Muscle layer of duodenum (tissue), 2 donors: ENCODE results near the gene TRAFD1.

Experiments used
- H3K27ac ChIP-seq: one replicate; pipeline ENCODE4 v1.7.0; 2013; ENCODE audit warnings: mild to moderate bottlenecking, low read length
- H3K27me3 ChIP-seq: one replicate; pipeline ENCODE4 v1.7.0; 2013; ENCODE audit warnings: low read depth, mild to moderate bottlenecking, control low read depth, low read length
- H3K36me3 ChIP-seq, 2 donors: one replicate each; pipeline ENCODE4 v1.7.0; 2013; ENCODE audit warnings: low read length in 2 of 2, control low read depth in 1 of 2, mild to moderate bottlenecking in 1 of 2; ENCODE audit not compliant: insufficient read depth in 2 of 2, control insufficient read depth in 1 of 2
- H3K4me1 ChIP-seq, 2 donors: one replicate each; pipeline ENCODE4 v1.7.0; 2013; ENCODE audit warnings: low read length in 2 of 2, mild to moderate bottlenecking in 2 of 2, control low read depth in 1 of 2, moderate library complexity in 1 of 2; ENCODE audit not compliant: insufficient read depth in 2 of 2, control insufficient read depth in 1 of 2
- H3K4me3 ChIP-seq, 2 donors: one replicate each; pipeline ENCODE4 v1.7.0; 2013; ENCODE audit warnings: low read length in 2 of 2, low read depth in 1 of 2, mild to moderate bottlenecking in 1 of 2
- H3K9me3 ChIP-seq, 2 donors: one replicate each; pipeline ENCODE4 v1.7.0; 2013; ENCODE audit warnings: low read length in 2 of 2, control low read depth in 1 of 2, mild to moderate bottlenecking in 1 of 2; ENCODE audit not compliant: control insufficient read depth in 1 of 2
- donor health status: healthy.

TRAFD1 gene

GRCh38 chr12:112198120-112198733 lies 72.9 kb downstream of the TRAFD1 start:
- Histone ChIP-seq H3K36me3 (peaks cover 45 to 71% of the 10 kb centered on the region in 2 donors), H3K27ac (no peak overlapping the region), H3K4me1 (no peaks in the 10 kb centered on the region), H3K9me3 (no peaks in the 10 kb centered on the region), H3K4me3 (no peak overlapping the region), H3K27me3 (no peaks in the 10 kb centered on the region)

DNA sequence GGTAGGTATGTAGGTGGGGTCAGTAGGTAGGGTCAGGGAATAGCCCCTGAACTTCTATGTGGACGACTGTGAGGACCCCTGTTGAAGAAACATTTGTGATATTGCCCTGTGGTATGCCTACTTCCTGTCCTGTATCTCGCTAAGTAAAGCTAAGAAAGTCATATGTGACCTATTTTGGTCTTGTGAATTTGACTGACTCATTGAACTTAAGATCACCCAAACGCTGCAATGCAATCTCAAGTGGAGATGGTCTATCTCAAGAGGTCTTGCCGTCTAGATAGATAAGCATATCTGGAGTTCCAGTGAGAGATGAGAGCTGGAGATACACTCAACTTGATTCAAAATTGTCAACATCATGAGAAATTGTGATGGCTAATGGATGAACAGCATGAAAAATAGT lies 73.8 kb downstream of the TRAFD1 start:
- no peak overlapping the region for H3K4me3 ChIP-seq
- no peaks in the 10 kb centered on the region for H3K4me1 ChIP-seq
- H3K9me3 ChIP-seq: no peaks in the 10 kb centered on the region
- H3K36me3 ChIP-seq: peaks cover 42 to 70% of the 10 kb centered on the region in 2 donors
- H3K27me3 ChIP-seq: no peaks in the 10 kb centered on the region
- H3K27ac ChIP-seq: no peak overlapping the region
